ENCODE results near the gene CAV2.

Gene CAV2

DNA sequence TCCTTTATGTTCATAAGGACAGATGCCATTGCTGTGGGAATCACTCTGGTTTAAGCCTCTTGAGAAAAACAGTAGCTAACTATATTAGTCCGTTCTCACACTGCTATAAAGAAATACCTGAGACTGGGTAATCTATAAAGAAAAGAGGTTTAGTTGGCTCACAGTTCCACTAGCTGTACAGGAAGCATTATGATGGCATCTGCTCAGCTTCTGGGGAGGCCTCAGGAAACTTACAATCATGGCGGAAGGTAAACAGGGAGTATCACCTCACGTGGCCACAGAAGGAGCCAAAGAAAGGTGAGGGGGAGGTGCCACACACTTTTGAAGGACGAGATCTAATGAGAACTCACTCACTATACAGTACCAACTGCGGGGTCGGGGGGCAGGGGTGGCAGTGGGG is 2.9 kb upstream of the CAV2 start:
- no peak for DNase-seq

DNA sequence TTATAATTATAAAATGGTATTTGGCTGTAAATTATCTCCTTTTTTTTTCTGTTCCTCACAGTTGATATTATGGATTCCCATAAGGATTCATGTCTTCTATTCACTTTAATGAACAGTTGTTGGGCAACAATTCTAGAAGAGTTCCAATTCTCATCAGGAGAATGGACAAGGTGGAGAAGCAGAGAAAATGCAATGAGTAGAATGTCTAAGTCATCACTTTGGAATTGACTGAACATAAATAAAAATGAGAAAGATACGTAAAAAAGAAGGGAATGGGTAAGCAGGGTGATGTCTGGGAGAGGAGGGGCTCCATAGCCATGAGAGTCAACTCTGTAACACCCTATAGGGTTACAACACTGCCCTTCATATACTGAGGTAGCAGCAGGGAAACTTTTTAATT is 1.8 kb upstream of the CAV2 start:
- no peak for DNase-seq

DNA sequence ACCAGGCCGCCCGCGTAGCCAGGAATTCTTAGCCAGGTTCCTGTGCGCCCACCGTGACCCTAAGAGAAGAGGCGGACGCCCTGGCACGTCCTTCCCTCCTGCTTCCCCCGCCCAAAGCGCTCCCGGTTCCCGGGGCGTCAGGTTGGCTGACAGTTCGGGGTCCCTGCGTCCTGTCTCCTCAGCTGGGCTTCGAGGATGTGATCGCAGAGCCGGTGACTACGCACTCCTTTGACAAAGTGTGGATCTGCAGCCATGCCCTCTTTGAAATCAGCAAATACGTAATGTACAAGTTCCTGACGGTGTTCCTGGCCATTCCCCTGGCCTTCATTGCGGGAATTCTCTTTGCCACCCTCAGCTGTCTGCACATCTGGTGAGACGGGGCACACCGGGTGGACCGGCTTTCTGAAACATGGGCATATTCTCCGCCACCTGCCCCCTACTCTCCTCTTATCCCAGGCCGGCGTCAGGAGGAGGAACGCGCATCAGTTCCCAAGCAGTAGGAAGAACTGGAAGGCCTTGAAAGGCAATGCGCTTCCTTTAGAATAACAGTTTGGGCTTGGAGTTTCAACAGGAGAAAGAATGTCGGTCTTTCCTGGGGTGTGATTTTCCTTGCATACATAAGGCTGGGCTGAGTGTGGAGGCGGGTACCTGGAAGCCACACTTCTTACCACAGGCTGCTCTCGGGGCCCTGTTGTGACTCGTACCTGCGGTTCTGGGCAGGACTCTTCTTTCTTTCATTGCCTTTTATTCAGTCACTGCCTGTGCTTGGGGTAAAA is 728 bp downstream of the CAV2 start:
- DNase-seq = peak; percentile 74

DNA sequence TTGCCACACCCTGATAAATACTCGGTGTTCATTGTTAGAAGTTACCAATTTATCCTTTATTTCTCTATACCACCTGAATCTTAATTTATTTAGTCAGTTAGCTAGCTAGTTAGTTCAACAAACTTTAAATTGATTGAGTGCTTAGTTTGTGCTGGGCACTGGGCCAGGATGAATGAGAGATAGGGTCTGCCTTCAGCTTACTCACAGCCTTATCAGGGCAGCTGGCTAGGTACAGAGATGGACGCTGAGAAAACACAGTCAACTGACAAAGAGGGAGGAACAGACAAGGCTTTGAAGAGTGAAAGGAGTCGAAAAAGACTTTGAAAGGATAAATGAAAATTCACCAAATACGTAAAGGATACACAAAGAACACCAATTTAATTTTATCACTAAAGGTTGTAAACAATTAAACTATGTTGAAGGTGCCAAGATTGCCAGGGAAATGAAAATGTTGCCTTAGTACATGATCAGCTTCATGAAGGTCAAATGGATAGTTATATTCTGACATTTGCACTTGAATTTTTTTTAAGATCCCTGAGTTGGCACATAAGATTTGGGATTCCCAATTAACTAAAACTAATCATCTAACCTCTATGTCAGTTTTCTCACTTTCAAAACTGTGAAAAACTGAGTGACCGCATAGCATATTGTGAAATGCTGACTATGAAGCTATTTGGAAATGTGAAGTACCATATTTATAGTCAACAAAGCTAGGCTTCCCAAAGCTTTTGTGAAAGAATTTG is 2.1 kb downstream of the CAV2 start:
- DNase-seq = no peak

DNA sequence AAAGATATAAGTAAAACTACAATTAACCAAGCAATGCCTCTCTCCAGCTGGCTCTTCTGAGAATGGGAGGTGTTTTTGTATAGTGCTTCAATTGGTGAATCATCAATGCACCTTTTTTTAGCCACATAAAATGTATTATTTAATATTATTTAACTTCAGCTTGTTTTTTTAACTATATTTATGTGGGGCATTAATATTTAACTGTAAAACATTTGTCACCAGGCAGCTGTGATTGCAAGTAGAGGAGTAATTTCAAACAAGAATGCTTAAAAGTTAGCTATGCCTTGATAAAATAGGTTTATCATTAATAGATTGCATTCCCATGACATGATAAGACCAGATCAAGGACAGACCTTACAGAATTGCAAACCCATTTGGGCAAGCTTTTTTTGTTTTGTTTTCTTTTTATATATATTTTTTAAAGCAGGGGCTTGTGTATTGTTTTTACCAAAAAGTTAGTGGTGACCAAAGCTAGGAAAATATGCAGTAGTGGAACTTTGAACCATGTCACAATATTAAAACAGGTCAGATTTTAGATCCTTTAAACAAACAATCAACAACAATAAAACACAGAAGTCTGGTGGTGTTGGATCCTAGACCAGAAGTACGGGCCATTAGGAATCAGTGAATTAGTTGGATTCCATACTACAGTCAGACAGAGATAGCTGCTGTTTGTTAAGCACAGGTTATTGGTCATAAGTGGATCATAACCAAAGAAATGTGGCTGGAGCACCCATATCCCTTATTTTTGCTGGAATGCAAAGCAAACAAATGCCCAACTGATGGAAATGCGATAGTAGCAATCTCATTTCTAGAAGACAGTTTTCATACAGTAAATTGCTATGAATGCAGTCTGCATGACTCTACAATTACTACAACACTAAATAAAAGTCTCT is 2.9 kb downstream of the CAV2 start:
- DNase-seq = no peak

DNA sequence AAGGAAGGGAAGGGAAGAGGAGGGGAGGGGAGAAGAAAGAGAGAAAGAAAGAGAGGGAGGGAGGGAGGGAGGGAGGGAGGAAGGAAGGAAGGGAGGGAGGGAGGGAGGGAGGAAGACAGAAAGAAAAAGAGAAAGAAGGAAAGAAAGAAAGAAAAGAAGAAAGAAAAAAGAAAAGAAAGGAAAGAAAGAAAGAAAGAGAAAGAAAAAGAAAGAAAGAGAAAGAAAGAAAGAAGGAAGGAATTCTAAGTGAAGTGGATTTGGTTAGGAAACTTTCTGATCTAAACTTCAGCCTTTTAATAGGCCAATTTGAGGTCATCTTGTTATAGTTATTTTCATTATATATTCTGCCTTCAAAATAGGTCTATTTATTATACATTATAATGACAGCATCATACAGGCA is 4.3 kb downstream of the CAV2 start:
- DNase-seq = no peak

DNA sequence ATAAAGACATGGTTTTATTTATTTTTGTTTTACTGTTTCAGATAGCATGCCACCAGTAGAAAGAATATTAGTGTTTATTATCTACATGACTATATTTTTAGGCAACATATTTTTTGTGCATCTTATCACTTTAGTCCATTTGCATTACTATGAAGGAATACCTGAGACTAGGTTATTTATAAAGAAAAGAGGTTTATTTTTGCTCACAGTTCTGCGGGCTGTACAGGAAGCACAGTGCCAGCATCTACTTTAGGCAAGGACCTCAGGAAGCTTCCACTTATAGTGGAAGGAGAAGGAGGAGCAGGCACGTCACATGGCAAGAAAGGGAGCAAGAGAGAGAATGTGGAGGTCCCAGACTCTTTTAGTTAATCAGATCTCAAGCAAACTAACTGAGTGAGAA is 5.7 kb downstream of the CAV2 start:
- DNase-seq = no peak

DNA sequence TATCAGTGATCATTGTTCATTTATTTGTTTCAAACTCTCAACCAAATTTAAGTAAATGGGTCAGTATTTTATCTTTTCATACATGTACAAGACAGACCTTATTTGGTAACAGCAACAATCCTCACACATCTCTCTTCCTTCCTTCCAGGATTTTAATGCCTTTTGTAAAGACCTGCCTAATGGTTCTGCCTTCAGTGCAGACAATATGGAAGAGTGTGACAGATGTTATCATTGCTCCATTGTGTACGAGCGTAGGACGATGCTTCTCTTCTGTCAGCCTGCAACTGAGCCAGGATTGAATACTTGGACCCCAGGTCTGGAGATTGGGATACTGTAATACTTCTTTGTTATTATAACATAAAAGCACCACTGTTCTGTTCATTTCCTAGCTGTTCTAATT is 6.3 kb downstream of the CAV2 start:
- no peak for DNase-seq

DNA sequence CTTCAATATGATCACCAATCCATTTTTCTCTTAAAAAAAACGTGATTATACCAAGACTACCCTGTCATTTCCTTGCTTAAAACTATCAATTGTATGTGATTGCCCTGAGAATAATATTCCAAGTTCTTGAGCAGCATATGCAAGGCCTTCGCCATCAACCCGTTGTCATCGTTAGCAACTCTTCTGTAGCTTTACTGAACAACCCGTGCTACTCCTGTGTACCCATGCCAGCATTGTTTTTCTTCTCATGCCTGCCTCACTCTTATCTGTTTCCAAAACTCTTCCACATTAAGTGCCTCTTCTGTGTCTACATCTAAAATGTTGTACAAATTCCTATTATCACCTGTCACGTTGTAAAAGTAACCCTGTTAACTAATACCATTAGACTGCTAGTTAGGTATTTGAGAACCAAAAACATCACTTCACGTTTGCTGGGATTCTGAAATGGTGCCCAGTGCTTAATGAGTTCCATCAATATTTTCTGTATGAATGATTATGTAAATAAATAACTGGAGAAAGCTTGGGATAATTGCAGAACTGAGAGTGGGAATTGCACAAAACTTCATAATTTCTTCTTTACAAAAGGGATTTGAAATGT is 10.5 kb downstream of the CAV2 start:
- no peak for DNase-seq

DNA sequence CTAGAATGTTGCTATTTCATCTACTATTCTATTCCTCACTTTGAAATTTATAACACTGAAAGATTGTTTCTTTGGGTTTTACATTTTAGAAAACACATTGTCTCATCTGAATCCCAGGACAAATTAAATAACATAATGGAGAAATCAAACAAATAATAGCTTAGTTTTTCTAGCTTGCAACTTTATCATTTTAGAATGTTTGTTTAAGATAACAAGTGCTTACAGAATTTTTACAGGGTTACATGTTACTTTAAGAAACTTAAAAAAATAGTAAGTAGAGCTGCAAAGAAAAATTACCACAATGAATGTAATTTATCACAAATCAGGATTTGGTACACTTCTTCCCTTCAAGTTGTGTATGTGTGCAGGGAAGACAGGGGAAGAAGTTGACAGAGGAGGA is 11.3 kb downstream of the CAV2 start:
- no peak for DNase-seq

DNA sequence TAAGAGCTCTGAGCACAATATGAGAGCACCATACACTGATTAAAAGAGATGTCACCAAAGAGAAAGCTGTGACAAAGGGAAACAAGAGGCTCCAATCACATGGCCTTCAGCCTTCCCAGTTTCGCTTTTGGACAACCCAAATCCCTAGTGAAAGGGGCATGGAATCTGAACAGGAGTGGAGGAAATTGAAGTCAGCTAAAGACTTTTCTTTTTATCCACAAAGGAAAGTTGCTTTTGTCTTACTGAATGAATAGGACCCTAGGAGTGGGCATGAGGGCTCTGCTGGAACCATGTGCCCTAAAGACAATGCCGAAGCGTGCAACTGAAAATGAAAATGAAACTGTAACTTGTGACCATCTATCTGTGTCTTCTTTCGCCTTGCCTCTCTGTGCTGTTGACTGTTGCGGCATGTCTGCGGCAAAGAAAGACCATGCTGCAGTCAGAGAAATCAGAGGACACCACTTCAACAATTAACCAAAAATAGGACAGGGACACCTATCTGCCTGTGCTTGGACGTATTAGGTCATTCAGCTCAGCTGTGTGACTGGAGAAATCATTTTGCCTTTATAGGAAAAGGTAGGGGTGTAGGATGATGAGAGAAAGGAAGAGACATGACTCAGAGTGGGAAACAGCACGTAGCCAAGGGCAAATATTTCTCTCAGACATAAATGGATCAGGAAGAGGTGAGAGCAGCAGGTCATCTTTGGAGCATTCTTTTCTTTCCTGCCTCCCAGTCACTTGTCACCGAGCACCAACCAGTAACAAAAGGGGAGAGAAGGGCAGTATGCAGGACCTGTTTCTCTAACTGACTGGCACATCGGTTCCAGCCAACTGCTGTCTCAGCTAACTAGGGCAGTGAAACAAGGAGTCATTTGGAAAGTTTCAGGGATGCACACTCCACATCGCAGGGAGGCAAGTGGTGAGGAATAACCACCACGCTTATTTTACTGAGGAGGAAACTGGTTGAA is 12.3 kb downstream of the CAV2 start:
- DNase-seq = no peak

DNA sequence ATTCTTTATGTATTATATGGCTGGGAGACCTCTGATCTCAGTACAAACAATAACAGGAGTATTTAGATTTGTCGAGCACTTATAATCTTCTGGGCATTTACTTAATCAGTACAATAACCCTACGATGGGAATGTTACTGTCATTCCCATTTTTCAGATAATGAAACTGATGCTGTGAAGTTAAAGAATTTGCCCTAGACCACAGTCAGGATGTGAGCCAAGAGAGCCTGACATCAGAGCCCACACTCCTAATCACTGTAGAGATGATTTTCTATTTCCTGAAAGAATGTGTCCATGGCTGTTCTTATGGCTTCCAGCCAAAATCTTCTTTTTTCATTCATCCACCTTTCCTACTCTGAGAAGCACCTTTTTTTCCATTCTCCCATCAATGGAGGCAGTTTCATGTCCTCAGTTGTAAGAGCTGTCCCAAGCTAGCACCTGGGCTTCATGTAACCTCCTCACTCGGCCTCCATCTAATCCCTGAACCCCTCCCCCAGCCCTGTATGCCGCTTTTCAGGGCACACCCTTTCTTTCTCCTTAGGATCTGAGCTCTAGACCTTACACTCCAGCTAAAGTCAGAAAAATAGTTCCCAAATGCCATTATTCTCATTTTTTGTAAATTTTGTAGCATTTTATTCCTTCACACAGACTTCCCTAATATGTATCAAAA is 13.1 kb downstream of the CAV2 start:
- DNase-seq = no peak

DNA sequence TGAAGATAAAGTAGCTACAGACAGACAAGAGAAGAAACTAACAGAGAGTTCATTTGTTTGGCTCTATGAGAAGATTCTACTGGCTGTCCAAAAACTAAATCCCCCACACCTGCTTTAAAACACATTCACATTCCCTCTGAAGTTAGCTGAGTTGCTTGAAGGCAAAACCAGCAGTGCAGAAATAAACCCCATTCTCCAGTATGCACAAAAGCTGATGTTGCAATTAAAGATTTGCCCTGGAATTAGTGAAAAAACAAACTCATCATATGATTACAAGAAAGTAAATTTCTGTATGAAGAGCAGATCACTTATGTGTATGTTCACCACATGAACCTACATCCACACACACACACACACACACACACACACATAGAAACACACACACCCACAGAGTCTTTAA is 16.0 kb downstream of the CAV2 start:
- DNase-seq = no peak

DNA sequence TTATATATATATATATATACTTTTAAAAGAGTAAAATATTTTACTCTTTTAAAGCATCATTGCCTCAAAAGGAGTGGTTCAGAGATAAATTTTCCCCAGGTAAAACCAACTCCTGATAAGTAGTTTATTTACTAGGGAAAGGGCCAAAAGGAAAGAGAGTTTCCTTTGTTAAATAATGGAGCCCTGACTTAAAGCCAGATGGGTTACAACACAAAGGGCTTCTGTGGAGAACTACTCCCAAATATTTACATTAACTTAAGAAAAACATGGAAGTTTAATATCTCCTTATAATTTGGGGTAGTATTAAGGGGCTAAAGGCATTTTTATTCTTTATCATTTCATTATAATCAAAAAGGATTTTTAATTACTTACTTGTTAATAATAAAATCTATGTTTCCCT is 16.8 kb downstream of the CAV2 start:
- no peak for DNase-seq

DNA sequence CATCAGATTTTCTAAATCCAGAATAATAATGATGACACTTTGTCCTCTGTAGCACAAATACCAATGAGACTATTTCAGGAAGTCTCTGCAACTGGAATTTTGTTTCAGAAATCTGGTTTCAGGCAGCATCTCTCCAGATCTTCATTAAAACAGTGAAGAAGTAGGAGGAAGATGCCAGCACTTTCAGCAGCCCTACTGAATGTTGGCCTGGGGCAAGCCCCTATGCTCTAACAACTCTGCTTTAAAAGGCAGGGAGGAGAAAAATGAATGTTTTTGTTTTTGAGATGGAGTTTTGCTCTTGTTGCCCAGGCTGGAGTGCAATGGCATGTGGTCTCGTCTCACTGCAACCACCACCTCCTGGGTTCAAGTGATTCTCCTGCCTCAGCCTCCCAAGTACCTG is 18.1 kb downstream of the CAV2 start:
- no peak for DNase-seq

DNA sequence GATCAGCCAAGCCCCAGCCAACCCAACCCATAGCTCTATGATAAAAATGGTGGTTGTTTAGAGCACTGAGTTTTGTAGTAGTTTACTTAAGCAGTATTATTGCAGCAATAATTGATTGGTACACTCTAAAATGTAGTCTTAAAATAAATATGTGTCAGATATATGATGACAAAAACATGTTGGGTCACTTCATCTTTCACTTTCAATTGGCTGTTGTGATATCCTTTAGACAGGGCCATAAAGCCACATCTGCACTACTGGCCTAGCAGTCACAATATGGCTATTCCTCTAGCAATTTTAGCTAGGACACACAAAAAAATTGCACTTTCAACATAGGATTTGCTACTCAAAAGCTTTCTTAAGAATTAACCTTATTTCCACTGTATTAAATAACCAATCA is 19.4 kb downstream of the CAV2 start:
- no peak for DNase-seq

DNA sequence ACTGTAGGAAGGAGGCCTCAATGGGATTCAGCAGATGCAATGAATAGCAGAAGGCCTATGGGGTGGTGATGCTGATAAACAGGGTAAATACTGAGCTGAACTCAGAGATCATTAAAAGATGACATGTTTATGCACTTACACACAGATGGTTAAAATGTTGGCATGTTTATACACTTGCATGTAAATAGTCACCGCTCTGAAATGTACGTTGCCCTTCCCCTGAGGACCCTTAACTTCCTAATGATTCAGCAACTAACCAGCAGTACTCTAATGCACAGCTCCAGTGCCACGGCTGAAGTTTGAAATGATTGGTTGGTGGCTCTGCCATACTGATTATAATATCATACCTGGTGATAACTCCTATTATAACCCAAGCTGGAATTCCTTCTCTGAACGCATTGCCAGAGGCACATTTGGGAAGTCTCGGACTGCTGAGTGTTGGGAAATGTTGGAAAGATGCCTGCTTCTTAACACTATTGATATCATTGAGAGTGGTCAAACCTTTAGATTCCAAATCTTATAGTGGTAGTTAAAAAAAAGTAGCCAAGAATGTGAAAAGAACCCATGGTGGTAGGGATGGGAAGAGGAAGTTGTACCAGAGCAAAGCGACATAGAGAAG is 21.6 kb downstream of the CAV2 start:
- no peak for DNase-seq

DNA sequence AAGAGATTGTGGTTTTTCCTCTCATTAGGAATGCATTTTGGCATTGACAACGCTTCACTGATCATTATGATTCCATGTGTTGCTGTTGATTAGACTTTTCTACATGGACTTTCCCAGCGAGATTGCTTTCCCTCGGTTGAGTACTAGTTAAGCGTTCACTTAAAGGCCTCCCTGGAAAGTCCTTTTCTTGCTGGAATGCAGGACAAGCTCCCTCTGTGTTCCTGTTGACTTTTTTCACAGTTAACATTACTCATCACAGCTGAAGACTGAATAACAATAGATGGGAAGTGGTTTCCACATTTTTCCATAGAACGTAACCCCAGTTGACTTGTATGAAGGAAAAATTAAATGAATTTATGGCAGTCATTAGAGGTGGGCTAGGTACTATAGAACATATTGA is 22.7 kb downstream of the CAV2 start:
- no peak for DNase-seq

DNA sequence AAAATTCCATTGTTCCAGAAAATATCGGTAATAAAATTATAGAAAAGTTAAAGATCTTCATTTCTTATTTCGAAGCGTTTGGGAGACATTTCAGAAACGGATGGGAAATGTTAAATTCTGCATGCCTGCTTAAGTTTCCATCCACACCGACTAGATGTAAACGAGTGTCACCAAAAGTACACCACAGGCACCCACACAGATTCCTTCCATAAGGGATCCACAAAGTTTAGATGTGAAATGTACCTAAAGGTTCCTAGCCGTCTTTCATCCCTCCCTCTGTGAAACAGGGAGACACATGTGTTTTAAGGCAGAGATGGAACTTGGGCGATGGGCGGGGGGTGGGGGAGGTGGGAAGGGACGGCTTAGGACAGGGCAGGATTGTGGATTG is 24.7 kb downstream of the CAV2 start:
- DNase-seq = no peak

DNA sequence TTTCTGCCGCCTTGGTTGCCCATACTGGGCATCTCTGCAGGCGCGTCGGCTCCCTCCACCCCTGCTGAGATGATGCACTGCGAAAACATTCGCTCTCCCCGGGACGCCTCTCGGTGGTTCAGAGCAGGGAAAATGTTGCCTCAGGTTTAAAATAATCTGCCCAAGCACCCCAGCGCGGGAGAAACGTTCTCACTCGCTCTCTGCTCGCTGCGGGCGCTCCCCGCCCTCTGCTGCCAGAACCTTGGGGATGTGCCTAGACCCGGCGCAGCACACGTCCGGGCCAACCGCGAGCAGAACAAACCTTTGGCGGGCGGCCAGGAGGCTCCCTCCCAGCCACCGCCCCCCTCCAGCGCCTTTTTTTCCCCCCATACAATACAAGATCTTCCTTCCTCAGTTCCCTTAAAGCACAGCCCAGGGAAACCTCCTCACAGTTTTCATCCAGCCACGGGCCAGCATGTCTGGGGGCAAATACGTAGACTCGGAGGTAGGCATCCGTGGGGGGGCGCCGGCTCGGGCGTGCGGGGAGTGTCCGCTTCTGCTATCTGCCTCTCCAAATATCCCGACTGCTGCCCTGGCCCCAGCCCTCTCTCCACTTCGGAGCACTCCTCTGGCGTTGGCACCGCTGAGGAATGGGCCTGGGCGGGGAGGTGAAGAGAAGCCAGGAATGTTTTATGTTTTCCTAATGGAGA is 25.2 kb downstream of the CAV2 start, which contains the start of gene CAV1:
TSS of gene CAV1 (plus strand) at position 428 of the 689 bp plus-strand sequence. CDS start at position 455, 27 bp downstream.
- peak; percentile 72 for DNase-seq
